Esophagus mucosa (tissue), 1 donor: ENCODE measurements around the gene NKIRAS1. TPM values are rescaled to one million over a fixed set of nuclear protein-coding genes. Genes with fewer than 3 reads are reported as not detected.
A peak's percentile ranks its signal among the peaks of the same experiment; 100 is the strongest.
"Not testable (repeated sequence)": the region's sequence is repeated elsewhere in the genome, so short reads cannot be mapped to it uniquely, and the experiment has no call there.

Experiments used
- ATAC-seq: fragments of 200-7000 bp; cut with Tn5 transposase; one replicate; pipeline ENCODE4 v1.9.1; 2020
- total RNA-seq: library from RNA; stranded (reverse); gene quantifications from one replicate; pipeline ENCODE4 v1.2.4, GENCODE V29; 2023
- donor health status: DM: yes; HTN: yes; CAD: no.

Gene NKIRAS1
- total RNA-seq, 1 donor from 2014 or later = 4.1 TPM

DNA sequence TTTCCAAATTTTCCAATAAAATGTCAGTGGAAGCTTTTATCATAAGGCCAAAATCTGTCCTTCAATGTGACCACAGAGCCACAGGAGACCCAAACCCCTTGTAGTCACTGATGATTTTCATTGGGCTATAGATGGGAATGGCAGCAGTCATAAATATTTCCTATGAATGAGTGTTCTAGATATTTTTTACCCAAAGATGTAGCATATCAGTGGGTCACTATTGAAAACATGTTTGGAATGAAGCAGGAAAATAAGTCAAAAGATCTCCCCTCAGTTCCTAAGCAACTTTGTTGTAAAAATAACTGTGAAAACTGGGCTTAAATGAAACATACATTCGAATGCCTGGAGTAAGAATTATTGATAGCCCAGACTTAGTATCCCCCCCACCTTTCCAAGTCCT lies 49.0 kb downstream of the NKIRAS1 start:
- no peak for ATAC-seq

DNA sequence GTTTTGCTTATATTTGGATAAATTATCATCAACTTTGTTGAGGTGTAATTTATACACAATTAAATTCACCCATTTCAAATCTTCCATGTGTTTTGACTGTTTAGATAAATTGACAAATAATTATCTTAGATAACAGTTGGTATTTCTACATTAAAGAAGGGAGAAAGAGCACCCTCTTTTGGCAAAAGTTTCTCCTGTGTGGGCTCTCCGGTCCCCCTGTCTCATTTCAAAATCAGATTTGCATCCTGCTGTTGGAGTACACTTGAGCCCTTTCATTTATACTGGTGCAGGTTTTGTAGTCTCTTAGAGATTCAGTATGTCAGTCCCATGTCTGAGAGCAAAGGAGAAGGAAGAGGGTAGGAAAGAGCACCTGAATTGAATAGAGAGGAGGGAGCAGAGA lies 49.4 kb downstream of the NKIRAS1 start:
- no peak for ATAC-seq

DNA sequence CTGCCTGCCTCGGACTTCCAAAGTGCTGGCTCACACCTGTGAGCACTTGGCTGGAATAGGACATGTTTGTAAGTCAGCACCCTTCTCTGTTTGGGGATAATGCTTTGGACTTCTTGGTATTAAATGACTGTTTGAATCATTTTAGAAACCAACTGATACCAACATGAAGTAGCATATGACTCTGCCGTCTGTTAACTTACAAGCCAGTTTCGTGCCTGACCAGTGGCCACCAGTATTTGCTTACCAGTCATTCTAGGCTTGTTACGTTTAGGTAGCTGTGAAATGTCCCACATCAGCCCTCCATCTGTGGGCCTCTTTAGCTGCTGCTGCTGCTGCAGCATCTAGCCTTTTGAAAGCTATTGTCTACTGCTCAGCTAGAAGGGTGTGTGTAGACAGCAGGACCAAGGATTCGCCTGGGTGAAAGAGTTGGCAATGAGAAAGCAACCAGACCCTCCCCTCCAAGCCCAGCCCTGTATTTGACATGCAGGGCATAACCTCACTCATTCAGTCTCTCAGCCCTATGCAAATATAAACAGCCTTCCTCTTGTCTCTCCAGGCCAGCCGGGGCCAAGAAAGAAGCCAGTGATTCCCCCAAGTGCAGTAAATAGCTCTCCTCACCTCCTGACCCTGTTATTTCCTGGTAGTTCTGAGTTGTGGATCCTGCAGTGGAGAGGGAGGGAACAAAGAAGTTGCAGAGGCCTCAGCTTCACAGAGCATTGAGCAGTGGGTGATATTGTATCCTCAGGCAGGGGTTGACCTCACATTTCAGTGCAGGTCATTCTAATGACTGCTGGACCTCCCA lies 51.0 kb downstream of the NKIRAS1 start:
- peak; percentile 33 for ATAC-seq

DNA sequence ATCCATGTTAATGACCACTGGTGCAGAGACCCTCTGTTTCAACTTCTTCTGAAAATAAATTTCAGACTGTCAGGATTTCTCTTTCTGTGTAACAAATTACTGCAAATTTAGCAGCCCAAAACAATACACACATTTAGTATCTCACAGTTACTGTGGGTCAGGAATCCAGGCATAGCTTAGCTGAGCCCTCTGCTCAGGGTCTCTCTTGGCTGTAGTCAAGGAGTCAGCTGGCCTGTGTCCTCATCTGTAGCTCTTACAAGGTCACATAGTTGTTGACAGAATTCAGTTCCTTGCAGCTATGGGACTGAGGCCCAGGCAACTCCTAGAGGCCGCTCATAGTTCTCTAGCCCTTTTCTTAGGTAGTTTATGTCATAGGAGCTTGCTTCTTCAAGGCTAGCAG lies 51.9 kb downstream of the NKIRAS1 start:
- no peak for ATAC-seq

DNA sequence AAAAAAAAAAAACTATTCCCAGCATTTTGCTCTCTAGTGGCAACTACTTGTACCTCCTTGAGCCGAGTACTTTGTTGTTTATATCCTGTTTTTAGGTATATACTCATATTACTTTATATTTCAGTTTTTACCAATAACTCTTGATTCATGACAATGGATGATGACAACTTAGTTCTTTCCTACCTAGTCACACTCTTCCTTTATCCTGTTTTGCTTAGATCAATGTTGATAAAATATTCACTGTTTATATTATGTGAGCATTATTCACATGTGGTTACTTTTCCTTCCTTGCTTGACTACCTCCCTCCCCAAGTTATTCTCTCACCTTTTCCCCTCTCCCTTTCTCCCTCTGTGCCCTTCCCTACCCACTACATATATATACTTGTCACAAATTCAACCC lies 53.7 kb downstream of the NKIRAS1 start:
- ATAC-seq = no peak

DNA sequence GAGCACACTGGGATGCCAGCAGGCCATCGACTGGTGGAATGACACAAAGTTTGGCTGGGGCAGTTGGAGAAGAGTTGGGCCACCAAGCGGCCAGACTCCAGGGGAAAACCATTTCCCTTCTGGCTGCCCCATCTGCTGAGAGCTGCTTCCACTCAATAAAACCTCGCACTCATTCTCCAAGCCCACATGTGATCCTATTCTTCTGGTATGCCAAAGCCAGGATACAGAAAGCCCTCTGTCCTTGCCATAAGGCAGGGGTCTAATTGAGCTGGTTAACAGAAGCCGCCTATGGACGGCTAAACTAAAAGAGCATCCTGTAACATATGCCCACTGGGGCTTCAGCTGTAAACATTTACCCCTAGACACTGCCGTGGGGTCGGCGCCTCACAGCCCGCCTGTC lies 55.1 kb downstream of the NKIRAS1 start:
- no peak for ATAC-seq

DNA sequence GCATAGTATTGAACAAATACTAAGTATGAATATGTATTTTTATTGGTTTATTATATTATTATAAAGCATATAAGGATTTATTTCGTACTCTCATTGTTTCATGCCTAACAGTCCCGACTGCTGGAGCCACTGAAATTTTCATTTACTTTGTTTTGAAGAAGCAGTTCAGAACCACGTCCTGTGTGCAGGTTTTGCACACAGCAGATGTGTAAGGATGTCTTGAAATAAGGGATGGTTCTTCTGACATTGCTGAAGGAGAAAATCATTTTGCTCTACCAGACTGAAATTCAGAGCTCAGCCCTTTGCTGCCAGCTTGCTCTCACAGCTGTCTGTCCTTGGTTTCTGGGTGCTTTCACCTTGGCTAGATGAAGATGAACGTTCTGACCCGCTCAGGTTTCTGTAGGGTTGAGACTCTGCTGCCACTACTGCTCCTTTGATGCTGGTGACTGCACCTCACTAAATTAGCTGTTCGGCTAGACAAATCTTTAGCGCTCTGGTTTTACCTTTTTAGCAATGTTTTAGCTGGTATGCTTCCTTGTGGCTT lies 56.9 kb downstream of the NKIRAS1 start:
- ATAC-seq = no peak

DNA sequence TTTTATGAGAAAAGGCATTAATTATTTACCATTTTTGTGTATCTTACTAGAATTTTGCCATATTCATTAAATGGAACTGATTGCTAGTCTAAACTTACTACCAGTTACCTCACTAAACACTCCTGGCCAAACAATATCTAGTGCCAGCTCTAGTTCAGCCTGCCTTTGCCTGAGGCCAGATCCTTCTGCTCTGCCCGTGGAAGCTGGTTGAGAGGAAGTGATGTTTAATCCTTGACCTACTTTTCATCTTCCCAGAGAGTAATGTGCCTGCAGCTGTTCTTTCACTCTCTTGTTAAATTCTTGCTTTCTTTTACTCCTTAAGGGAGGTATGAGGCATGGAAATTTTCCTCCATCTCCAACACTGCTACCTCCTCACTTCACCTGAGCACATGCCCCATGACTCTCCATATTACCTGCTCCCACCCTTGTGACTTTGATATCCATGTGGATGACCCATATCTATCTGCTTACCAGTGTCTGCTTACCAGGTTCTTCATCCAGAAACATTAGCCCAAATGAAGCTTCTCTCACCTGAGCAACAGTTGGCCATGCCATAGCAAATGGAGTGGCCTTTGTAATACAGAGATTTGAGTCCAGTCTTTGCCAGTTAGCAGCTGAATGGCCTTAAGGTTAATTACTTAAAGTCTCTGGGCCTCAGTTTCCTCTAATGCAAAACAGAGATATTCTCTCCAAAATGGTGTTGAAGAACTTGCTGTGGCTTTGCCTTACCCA lies 57.6 kb downstream of the NKIRAS1 start:
- peak; percentile 72 for ATAC-seq

DNA sequence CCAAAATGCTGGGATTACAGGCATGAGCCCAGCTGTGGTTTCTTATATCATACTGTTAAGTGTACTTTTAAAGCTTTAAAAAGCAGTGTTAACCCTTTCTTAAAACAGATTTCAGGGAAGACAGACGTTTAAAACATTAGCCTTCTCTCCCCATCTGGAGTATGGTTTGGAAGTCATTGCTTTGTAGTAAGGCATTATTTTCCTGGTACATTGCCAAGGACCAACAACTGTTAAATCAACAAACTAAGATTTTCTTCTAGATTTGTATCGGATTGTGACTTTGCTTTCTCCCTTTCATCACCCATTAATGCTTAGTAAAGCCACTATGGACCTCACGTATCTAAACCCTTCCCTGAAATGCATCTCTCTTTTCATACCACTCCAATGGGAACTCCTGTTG lies 60.5 kb downstream of the NKIRAS1 start:
- no peak for ATAC-seq

DNA sequence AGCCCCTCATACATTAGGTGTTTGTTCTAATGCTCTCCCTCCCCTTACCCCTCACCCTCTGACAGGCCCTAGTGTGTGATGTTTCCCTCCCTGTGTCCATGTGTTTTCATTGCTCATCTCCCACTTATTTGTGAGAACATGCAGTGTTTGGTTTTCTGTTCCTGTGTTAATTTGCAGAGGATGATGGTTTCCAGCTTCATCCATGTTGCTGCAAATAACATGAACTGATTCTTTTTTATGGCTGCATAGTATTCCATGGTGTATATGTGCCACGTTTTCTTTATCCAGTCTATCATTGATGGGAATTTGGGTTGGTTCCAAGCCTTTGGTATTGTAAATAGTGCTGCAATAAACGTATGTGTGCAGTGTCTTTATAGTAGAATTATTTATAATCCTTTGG lies 67.3 kb downstream of the NKIRAS1 start:
- ATAC-seq = not testable (repeated sequence)

DNA sequence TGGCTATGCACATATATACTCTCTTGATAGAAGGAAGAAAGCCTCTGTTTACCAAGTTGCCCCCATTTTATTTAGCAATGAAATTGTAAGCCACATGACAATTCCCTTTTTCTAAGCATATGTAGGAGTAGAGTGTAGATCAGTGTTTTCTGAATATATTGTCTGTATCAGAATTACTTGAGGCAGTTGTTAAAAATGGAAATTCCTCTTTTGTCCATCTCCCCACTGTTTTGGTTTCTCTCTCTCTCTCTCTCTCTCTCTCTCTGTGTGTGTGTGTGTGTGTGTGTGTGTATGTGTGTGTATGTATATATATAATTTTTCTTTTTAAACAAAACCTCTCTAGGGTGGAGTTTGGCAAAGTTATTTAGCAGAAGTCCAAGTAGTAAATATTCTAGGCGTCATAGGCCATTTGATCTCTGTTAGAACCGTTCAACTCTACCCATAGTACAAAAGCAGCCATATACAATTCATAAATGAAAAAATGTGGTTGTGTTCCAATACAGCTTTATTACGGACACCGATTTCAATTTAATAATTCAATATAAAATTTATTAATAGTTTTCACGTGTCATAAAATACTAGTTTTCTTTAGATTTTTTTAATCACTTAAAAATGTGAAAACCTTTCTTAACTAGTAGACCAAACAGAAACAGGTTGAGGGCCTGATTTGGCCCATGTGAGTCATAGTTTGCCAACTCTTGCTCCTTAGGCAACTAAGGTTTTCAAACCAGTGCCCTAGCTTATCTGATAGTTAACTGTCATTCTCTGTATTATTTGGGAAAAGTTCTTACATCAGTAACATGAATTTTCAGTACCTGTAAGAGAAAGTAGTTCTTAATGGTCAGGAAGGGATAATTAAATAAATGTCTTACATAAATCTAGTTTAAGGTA lies 71.2 kb downstream of the NKIRAS1 start:
- ATAC-seq = no peak

DNA sequence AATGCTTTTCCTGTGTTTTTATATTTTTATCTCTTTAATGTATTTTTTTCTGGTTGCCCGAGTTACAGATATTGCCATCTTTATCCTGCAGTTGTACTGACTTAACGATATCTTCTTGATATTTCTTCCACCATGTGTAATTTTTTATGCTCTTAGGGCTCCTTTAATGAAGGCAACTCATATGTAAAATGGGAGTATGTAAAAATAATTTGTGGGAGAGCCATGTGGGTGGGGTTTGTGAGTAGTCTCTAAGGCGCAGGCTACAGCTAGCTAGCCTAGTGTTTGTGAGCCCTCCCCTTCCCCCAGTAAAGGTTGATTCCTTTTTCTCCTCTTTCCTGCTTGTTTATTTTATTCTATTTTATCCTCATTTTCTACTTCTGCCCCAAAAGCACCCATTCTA lies 72.9 kb downstream of the NKIRAS1 start:
- no peak for ATAC-seq

Other genes starting within 250 kb of the NKIRAS1 start
- gene UBE2E1, start 111.0 kb downstream of the NKIRAS1 start, total RNA-seq = 96.6 TPM
- gene RPL15, start 142 bp upstream of the NKIRAS1 start, total RNA-seq = 1,347 TPM
- gene NR1D2, start 28.3 kb upstream of the NKIRAS1 start, total RNA-seq = 14.1 TPM